Muscle layer of colon (tissue), 2 donors: ENCODE results near the gene ADTRP.

Source experiments
- H3K27ac ChIP-seq: one replicate; pipeline ENCODE4 v1.7.0; 2013; ENCODE audit warnings: low read depth, mild to moderate bottlenecking, low read length, moderate library complexity
- H3K27me3 ChIP-seq, 2 donors: one replicate each; pipeline ENCODE4 v1.7.0; 2013; ENCODE audit warnings: low read length in 2 of 2, mild to moderate bottlenecking in 2 of 2; ENCODE audit not compliant: insufficient read depth in 2 of 2, control insufficient read depth in 1 of 2
- H3K36me3 ChIP-seq: one replicate; pipeline ENCODE4 v1.7.0; 2013; ENCODE audit warnings: mild to moderate bottlenecking, low read length; ENCODE audit not compliant: insufficient read depth
- H3K4me1 ChIP-seq: one replicate; pipeline ENCODE4 v1.7.0; 2013; ENCODE audit warnings: mild to moderate bottlenecking, low read length; ENCODE audit not compliant: insufficient read depth
- H3K4me3 ChIP-seq, 2 donors: one replicate each; pipeline ENCODE4 v1.7.0; 2013; ENCODE audit warnings: low read length in 2 of 2, low read depth in 1 of 2, mild to moderate bottlenecking in 1 of 2, moderate library complexity in 1 of 2
- H3K9ac ChIP-seq: one replicate; pipeline ENCODE4 v1.7.0; 2013; ENCODE audit warnings: low read length
- H3K9me3 ChIP-seq: one replicate; pipeline ENCODE4 v1.7.0; 2013; ENCODE audit warnings: mild to moderate bottlenecking, low read length
- donor health status: abdominal sarcoma.
- donor health status: Adenocarcinoma of cecum.

Gene ADTRP, protein sequence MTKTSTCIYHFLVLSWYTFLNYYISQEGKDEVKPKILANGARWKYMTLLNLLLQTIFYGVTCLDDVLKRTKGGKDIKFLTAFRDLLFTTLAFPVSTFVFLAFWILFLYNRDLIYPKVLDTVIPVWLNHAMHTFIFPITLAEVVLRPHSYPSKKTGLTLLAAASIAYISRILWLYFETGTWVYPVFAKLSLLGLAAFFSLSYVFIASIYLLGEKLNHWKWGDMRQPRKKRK

DNA sequence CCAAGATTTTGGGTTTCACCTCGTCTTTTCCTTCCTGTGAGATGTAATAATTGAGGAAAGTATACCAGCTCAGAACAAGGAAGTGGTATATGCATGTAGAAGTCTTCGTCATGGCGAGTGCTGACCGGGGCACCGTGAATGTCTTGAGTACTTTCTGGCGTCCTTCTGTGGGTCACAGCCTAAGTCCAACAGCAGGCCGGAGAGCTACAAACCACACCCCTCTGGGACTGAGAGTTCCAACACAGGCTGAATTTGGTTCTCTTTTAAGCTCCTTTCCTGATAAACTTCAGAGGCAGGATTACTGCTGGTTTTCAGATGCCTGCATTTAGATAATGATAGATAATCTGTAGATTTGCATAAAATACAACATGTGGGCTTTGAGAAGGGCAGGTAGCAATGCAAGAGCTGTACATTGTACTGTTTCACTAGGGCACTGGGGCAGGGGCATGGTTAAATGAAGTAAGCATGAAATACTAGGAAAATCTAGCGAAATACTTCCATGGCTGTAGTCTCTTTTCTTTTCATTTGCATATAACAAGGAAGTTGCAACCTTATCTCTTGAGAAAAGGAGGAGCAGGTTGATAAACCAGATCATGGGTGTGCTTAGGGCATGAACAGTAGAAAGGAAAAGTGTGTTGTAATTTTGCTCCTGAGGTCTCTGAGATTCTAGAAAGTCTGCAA lies at the start of gene ADTRP:
Gene ADTRP, minus strand, starts transcription at position 156 of the 681 bp plus-strand sequence. Its CDS starts 44 bp downstream, at position 112.
- Histone ChIP-seq H3K9ac (no peak within 1 kb of the TSS), H3K27ac (no peak within 1 kb of the TSS), H3K27me3 (no peaks in the 10 kb centered on the region), H3K36me3 (no peaks in the 10 kb centered on the region), H3K4me3 (no peak within 1 kb of the TSS), H3K4me1 (no peaks in the 10 kb centered on the region), H3K9me3 (no peaks in the 10 kb centered on the region)

DNA sequence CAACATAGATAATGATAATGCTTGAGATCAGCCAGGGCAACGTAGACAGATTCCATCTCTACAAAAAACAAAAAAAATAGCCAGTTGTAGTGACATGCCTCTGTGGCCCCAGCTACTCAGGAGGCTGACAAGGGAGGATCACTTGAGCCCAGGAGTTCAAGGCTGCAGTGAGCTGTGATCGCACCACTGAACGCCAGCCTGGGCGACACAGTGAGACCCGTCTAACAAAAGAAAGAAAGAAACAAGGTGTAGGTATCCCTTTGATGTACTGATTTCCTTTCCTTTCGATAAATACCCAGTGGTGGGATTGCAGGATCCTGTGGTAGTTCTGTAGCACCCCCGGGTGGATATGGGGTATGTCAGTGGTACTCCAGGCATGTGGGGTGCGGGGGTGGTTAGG lies 48.2 kb upstream of the ADTRP start:
- H3K36me3 ChIP-seq: no peaks in the 10 kb centered on the region
- no peak overlapping the region for H3K4me3 ChIP-seq
- no peaks in the 10 kb centered on the region for H3K27me3 ChIP-seq
- no peaks in the 10 kb centered on the region for H3K9me3 ChIP-seq
- no peak overlapping the region for H3K9ac ChIP-seq
- no peak overlapping the region for H3K27ac ChIP-seq
- H3K4me1 ChIP-seq: no peaks in the 10 kb centered on the region

DNA sequence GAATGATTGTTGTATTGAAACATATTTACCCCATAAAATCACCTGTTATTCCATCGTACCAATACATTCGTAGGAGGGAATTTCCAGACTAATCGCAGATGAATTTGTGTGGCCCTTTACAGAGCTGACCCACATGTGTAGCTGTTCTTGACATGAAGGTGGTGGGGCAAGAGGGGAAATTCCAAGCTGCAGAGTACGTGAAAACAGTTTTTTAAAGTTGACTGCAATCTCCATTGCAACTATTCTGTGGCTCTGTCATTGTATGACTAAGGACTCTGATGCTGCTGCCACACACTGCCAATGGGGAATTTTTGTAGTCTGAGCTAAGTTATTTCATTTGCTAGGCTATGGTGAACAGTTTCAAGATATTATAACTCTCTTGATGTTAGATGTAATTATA lies 46.4 kb upstream of the ADTRP start:
- Histone ChIP-seq H3K27ac (no peak overlapping the region), H3K9ac (no peak overlapping the region), H3K27me3 (no peaks in the 10 kb centered on the region), H3K9me3 (no peaks in the 10 kb centered on the region), H3K36me3 (no peaks in the 10 kb centered on the region), H3K4me3 (no peak overlapping the region), H3K4me1 (no peaks in the 10 kb centered on the region)

DNA sequence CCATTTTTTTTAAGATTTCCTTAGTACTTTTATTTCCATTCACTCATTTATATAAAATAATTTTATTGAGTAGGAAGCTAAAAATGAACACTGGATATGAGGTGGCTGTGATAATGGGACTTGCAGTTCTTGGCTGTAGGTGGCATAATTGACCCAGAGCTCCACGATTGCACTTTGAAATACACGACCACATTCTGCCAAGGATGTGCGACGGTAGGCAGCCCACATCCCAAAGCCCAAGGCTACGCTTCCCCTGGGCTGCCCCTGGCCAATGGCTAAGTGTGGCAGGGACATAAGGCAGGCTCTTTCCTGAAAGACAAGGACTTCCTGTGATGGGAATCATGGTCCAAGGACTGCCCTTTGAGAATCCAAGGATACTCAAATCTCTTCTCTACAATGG lies 43.7 kb upstream of the ADTRP start:
- no peaks in the 10 kb centered on the region for H3K4me1 ChIP-seq
- H3K4me3 ChIP-seq: no peak overlapping the region
- H3K9ac ChIP-seq: no peak overlapping the region
- H3K9me3 ChIP-seq: no peaks in the 10 kb centered on the region
- no peak overlapping the region for H3K27ac ChIP-seq
- H3K27me3 ChIP-seq: no peaks in the 10 kb centered on the region
- H3K36me3 ChIP-seq: no peaks in the 10 kb centered on the region

DNA sequence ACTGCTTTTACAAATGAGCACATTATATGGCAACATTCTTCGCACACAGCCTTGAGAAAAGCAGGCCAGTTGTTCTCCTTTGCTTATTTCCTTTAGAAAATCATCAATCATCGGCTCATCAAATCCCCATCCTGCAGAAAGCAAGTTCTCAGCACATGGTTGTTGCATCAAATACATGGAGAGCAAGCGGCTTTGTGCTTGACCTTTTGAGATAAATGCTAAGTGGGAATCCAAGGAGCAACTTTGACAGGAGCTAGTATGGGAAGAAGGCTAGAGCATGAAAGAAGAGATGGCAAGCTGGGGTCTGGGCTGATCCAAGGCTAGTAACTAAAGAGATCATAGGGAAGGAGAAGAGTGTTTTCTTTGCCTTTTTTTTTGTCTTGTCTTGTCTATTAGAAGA lies 43.2 kb upstream of the ADTRP start:
- H3K4me1 ChIP-seq: no peaks in the 10 kb centered on the region
- H3K4me3 ChIP-seq: no peak overlapping the region
- no peaks in the 10 kb centered on the region for H3K36me3 ChIP-seq
- no peaks in the 10 kb centered on the region for H3K27me3 ChIP-seq
- H3K27ac ChIP-seq: no peak overlapping the region
- no peak overlapping the region for H3K9ac ChIP-seq
- H3K9me3 ChIP-seq: no peaks in the 10 kb centered on the region

DNA sequence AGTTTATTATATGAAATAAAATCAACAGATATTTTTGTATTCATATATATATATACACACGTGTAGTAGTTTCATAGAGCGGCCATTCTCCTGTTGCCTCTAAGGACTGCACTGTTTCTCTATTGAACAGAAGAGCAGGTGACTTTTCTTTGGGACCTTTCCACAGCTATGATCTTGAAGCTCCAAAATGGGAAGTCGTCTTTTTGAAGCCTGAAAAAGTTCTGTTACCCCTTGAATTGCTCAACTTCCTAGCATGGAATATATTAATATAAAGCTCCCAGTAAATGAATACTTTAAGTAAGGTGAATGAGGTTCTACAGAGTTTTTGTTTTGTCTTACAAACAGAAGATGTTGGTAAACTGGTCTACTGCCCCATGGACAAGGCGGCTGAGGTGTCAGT lies 42.2 kb upstream of the ADTRP start:
- H3K9me3 ChIP-seq: no peaks in the 10 kb centered on the region

DNA sequence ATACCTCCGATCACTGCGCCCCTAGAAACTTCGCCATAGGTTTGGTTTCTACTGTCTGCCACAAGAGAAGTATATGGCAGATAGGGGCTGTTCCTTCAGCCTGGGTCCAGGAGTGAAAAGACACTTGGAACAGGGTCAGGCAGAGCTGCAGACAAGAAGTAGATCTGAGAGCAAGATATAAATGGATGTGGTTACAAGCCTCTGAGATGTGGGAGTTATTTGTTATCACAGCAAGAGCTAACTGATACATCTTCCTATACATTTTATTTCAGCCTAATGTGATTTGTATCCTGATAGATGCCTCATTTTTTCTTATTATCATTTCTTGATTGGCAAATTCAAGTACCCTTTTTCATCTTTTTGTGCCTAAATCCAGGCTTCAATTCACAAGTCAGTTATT lies 40.9 kb upstream of the ADTRP start:
- Histone ChIP-seq H3K4me1 (no peaks in the 10 kb centered on the region), H3K4me3 (no peak overlapping the region), H3K36me3 (no peaks in the 10 kb centered on the region), H3K9ac (no peak overlapping the region), H3K27me3 (no peaks in the 10 kb centered on the region), H3K9me3 (no peaks in the 10 kb centered on the region), H3K27ac (no peak overlapping the region)

More for the DNA sequence above, 42.2 kb upstream of the ADTRP start:
- no peaks in the 10 kb centered on the region for H3K4me1 ChIP-seq
- no peak overlapping the region for H3K27ac ChIP-seq
- H3K9ac ChIP-seq: no peak overlapping the region
- no peaks in the 10 kb centered on the region for H3K27me3 ChIP-seq
- H3K4me3 ChIP-seq: no peak overlapping the region
- H3K36me3 ChIP-seq: no peaks in the 10 kb centered on the region

DNA sequence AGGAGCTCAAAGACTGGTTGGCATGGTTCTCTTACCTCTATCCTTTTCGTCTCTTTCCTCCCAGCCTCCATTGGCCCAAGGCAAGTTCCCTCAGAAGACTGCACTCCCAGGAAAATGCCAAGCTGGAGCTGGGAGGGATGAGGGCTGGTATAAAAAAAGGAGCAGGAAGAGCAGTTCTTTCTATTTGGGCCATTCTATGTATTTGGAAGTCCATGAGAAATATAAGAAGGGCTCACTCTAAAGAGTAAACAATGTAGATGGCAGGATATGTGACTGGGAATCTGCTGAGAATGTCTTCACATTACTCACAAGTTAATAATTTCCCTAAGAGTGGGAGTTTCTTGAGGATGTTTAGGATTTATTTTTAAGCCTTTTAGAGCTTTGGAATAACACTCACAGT lies 36.6 kb upstream of the ADTRP start:
- H3K27ac ChIP-seq: no peak overlapping the region
- no peaks in the 10 kb centered on the region for H3K9me3 ChIP-seq
- H3K36me3 ChIP-seq: no peaks in the 10 kb centered on the region
- no peak overlapping the region for H3K4me3 ChIP-seq
- no peaks in the 10 kb centered on the region for H3K27me3 ChIP-seq
- H3K4me1 ChIP-seq: peaks cover 7% of the 10 kb centered on the region
- no peak overlapping the region for H3K9ac ChIP-seq

DNA sequence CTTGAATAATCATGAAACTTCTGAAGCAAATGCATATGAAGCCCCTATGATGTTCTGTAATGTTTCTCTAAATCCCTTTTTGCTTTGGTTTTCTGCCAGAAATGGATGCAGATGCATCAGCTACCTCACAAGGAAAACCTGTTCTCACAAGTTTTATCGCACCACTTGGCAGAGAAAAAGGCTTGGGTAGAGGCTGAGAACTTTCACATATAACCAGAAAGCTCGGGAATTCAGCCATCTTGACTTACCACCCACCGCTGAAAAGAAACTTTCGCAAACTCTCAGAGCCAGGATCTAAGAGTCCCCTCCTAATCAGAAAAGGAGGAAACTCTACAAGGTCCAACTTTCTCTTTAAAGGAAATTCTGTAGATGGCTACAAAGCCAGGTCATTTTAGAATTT lies 36.2 kb upstream of the ADTRP start:
- Histone ChIP-seq H3K9me3 (no peaks in the 10 kb centered on the region), H3K4me1 (peaks cover 12% of the 10 kb centered on the region), H3K4me3 (no peak overlapping the region), H3K27ac (no peak overlapping the region), H3K36me3 (no peaks in the 10 kb centered on the region), H3K9ac (no peak overlapping the region), H3K27me3 (no peaks in the 10 kb centered on the region)

DNA sequence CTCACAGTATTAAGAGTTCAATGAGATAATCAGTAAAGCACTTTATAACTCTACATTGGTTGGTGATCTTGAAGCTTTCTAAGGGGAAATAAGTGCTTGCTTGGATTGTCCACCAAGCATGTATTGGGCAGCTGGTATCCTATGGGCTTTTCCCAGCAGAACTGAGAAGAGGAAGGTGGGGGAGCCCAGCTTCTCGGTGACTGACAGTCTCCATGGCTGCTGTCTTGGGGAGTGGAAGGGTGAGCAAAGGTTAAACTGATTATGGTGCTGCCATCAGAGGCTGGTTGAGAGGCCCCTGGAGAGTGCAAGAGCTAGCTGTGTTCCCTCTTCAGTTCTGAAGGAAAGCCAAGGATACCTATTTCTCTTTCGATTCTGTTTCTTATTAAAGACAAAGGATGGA lies 35.5 kb upstream of the ADTRP start:
- H3K27me3 ChIP-seq: no peaks in the 10 kb centered on the region
- H3K9me3 ChIP-seq: no peaks in the 10 kb centered on the region
- no peak overlapping the region for H3K9ac ChIP-seq
- H3K4me1 ChIP-seq: peaks cover 18% of the 10 kb centered on the region
- H3K4me3 ChIP-seq: no peak overlapping the region
- no peaks in the 10 kb centered on the region for H3K36me3 ChIP-seq
- no peak overlapping the region for H3K27ac ChIP-seq

DNA sequence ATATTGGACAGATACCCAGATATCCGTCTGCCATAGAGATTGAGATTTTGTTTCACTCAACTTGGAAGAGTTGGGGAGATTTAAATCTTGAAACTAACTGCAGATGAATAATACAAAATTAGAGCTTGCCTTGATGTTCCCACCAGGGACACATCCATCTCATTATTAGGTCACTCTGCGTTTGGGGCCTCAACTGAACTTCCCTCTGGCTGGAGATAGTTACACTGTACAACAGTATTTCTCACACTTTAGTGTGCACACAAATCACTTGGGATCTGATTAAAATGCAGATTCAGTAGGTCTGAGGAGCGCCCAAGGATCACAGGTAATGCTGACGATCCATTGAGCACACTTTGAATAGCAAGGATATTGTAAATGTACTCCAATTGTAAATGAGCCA lies 35.0 kb upstream of the ADTRP start:
- no peaks in the 10 kb centered on the region for H3K36me3 ChIP-seq
- H3K27ac ChIP-seq: no peak overlapping the region
- H3K9ac ChIP-seq: no peak overlapping the region
- peaks cover 18% of the 10 kb centered on the region for H3K4me1 ChIP-seq
- no peaks in the 10 kb centered on the region for H3K9me3 ChIP-seq
- no peaks in the 10 kb centered on the region for H3K27me3 ChIP-seq
- no peak overlapping the region for H3K4me3 ChIP-seq

DNA sequence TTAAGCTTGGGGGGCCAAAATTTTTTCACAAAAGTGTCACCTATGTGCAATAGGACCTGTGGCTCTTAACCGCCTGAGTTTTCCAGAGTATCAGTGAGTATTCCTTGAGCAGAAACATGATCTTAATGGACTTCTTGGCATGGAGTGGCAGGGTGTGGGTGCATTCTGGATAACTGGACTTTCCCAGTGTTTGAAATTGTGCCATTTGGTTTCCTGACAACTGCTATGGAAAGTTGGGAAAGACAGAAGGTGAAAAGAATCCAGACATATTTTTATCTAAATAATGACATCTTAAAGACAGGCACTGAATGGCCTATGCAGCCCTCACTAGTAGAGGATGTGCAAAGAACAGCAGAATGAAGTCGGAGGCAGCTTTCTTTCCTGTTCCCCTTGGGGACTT lies 34.3 kb upstream of the ADTRP start:
- no peaks in the 10 kb centered on the region for H3K9me3 ChIP-seq
- H3K27ac ChIP-seq: no peak overlapping the region
- H3K4me3 ChIP-seq: no peak overlapping the region
- H3K36me3 ChIP-seq: no peaks in the 10 kb centered on the region
- H3K9ac ChIP-seq: no peak overlapping the region
- H3K27me3 ChIP-seq: no peaks in the 10 kb centered on the region
- peaks cover 18% of the 10 kb centered on the region for H3K4me1 ChIP-seq
